Measurements from ENCODE around the gene ZNF28. TPM values are rescaled to one million over a fixed set of nuclear protein-coding genes. Genes with fewer than 3 reads are reported as not detected.
"Not testable (repeated sequence)": the region's sequence is repeated elsewhere in the genome, so short reads cannot be mapped to it uniquely, and the experiment has no call there.

The ZNF28 gene
- total RNA-seq, 2 experiments from 2014 or later: 9.7 to 11.6 TPM

DNA sequence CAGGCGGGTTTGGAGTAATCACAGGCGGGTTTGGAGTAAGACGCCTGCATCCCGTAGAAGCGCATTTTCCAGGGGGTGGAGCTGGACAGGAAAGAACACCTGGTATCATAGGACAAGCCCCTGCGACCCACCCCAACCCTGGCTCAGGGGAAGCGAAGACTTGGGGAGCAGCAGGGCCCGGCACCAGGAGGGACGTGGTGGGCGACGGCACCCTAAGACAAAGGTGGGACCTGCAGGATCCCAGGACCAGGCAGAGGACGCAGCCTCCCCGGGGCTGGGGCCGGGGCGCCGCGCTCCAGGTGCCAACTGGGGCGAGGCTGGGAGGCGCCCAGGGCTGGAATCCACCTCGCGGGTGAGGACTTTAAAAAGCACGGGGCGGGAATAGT is 35.4 kb downstream of the ZNF28 start:
- peak; percentile 18 for ATAC-seq
- ChIA-PET POLR2A (no interaction called here), CTCF (no interaction called here)
- Mint-ChIP-seq H3K27ac (peak overlapping the region; percentile 77), H3K36me3 (ENCODE audit: low read depth) (peaks cover 32% of the 10 kb centered on the region), H3K4me1 (ENCODE audit: low read depth) (peaks cover 19% of the 10 kb centered on the region), H3K27me3 (no peaks in the 10 kb centered on the region), H3K9me3 (peaks cover 5% of the 10 kb centered on the region), H3K4me3 (peak overlapping the region; percentile 90)
- intact Hi-C loops (cut with micrococcal nuclease): no loop called here
- peak; percentile 2 for DNase-seq
- TF ChIP-seq, protein P1, sequence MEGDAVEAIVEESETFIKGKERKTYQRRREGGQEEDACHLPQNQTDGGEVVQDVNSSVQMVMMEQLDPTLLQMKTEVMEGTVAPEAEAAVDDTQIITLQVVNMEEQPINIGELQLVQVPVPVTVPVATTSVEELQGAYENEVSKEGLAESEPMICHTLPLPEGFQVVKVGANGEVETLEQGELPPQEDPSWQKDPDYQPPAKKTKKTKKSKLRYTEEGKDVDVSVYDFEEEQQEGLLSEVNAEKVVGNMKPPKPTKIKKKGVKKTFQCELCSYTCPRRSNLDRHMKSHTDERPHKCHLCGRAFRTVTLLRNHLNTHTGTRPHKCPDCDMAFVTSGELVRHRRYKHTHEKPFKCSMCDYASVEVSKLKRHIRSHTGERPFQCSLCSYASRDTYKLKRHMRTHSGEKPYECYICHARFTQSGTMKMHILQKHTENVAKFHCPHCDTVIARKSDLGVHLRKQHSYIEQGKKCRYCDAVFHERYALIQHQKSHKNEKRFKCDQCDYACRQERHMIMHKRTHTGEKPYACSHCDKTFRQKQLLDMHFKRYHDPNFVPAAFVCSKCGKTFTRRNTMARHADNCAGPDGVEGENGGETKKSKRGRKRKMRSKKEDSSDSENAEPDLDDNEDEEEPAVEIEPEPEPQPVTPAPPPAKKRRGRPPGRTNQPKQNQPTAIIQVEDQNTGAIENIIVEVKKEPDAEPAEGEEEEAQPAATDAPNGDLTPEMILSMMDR (IDR thresholded peaks at IDR 0.05): no peak

DNA sequence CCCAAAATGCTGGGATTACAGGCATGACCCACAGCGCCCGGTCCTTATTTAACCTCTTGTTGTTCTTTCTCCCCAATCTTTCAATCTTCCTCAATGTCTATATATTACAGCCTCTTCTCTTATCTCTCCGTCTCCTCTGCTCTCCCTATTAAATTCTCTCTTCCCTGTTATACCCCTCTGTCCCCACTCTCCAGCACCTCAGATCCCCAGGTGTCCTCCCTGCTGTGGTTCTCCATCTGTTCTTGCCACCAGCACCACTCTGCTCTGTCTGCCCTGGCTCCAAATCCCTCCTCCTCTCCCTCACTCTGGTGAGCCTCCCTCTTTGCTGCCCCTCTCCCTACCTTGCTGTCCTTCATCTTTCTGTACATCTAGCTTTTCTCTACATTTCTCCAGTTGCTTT is 35.9 kb downstream of the ZNF28 start:
- intact Hi-C loops (cut with micrococcal nuclease): no loop called here
- peak overlapping the region; percentile 26 for H3K27ac Mint-ChIP-seq
- H3K4me1 Mint-ChIP-seq (ENCODE audit: low read depth): peaks cover 19% of the 10 kb centered on the region
- TF ChIP-seq, protein P1 (IDR thresholded peaks at IDR 0.05): no peak
- peaks cover 5% of the 10 kb centered on the region for H3K9me3 Mint-ChIP-seq
- ATAC-seq: no peak
- ChIA-PET POLR2A (no interaction called here), CTCF (no interaction called here)
- H3K36me3 Mint-ChIP-seq (ENCODE audit: low read depth): peaks cover 36% of the 10 kb centered on the region
- H3K4me3 Mint-ChIP-seq: peak overlapping the region; percentile 90
- no peaks in the 10 kb centered on the region for H3K27me3 Mint-ChIP-seq
- DNase-seq: no peak

DNA sequence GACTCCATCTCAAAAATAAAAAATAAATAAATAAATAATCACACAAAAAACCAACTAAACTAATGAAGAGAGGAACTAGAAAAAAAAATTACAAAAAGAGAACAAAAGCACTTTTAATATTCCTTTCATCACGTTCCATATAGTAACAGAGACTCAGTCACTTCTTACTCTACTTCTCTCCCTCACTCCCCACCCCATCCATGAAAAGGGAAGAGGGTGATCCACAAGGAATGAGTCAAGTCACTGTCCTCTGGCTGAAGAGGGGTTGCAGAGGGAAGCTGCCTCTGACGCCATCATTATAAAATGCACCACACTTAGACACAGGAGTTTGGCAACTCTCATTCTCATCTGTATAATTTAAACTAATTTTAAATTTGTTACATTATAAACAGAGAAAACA is 38.6 kb downstream of the ZNF28 start:
- ATAC-seq; POLR2A ChIA-PET; DNase-seq; H3K4me3 Mint-ChIP-seq; CTCF ChIA-PET; H3K27ac Mint-ChIP-seq; intact Hi-C loops (cut with micrococcal nuclease); H3K27me3 Mint-ChIP-seq: not testable (repeated sequence)
- H3K36me3 Mint-ChIP-seq (ENCODE audit: low read depth): peaks cover 61% of the 10 kb centered on the region
- H3K9me3 Mint-ChIP-seq: peaks cover 14% of the 10 kb centered on the region
- peaks cover 41% of the 10 kb centered on the region for H3K4me1 Mint-ChIP-seq (ENCODE audit: low read depth)

DNA sequence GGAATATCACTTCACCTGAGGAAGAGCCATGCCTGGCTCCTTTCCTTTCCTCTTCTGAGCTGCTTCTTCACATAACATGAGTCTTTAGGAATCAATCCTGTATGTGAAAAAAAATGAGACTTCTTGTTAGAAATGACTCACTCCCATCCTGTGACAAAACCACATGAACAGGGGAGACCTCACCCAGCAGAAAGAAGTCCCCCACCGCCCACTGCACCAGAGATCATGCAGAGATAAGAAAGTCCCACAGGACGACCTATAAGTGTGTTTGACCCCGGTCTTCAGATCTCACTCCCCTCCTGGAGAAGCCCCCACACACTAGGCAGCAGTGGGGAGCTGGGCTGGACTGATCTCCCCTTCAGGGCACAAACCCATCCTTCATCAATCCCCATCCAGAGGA is 42.6 kb downstream of the ZNF28 start:
- H3K4me3 Mint-ChIP-seq: no peak overlapping the region

DNA sequence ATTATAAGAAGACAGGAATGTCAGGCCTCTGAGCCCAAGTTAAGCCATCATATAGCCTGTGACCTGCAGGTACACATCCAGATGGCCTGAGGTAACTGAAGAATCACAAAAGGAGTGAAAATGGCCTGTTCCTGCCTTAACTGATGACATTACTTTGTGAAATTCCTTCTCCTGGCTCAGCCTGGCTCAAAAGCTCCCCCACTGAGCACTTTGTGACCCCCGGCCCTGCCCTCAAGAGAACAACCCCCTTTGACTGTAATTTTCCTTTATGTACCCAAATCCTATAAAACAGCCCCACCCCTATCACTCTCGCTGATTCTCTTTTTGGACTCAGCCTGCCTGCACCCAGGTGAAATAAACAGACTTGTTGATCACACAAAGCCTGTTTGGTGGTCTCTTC is 65.0 kb downstream of the ZNF28 start:
- H3K4me3 Mint-ChIP-seq; CTCF ChIA-PET; H3K36me3 Mint-ChIP-seq (ENCODE audit: low read depth); DNase-seq; intact Hi-C loops (cut with micrococcal nuclease); ATAC-seq; H3K27ac Mint-ChIP-seq; H3K4me1 Mint-ChIP-seq (ENCODE audit: low read depth); H3K27me3 Mint-ChIP-seq; POLR2A ChIA-PET; H3K9me3 Mint-ChIP-seq: not testable (repeated sequence)

More for the DNA sequence above, 42.6 kb downstream of the ZNF28 start:
- intact Hi-C loops (cut with micrococcal nuclease): no loop called here
- DNase-seq (peak; percentile 79), ATAC-seq (peak; percentile 86)
- no peaks in the 10 kb centered on the region for H3K27me3 Mint-ChIP-seq
- CTCF ChIA-PET: interaction anchor here (0.9 kb wide), 1 partner anchor 43 kb away, joined by 4 read pairs; no protein-coding TSS in a partner anchor
- H3K27ac Mint-ChIP-seq: peak overlapping the region; percentile 64
- POLR2A ChIA-PET: interaction anchor here (1.2 kb wide), 1 partner anchor 10 kb away, joined by 5 read pairs; no protein-coding TSS in a partner anchor
- TF ChIP-seq, protein P1 (IDR thresholded peaks at IDR 0.05): no peak
- H3K9me3 Mint-ChIP-seq: peaks cover 13% of the 10 kb centered on the region
- H3K36me3 Mint-ChIP-seq (ENCODE audit: low read depth): peaks cover 75% of the 10 kb centered on the region
- peaks cover 23% of the 10 kb centered on the region for H3K4me1 Mint-ChIP-seq (ENCODE audit: low read depth)

DNA sequence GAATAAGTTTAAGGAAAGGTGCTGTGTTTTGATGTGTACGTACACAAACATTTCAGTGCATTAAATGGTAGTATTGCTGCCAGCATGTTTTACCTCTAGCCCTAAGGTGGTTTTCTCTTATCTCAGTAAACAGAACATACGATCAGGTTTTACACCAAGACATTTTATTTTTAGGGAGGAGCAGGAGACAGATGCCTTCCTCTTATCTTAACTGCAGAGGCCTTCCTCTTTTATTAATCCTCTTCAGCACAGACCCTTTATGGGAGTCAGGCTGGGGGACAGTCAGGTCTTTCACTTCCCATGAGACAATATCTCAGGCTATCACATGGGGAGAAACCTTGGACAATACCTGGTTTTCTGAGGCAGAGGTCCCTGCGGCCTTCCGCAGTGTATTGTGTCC is 71.7 kb downstream of the ZNF28 start:
- no peak for ATAC-seq
- intact Hi-C loops (cut with micrococcal nuclease): loop anchor here (5.0 to 10.0 kb wide), 2 partner anchors 407 to 505 kb away; no protein-coding TSS in a partner anchor
- CTCF ChIA-PET: interaction anchor here (0.9 kb wide), 1 partner anchor 502 kb away, joined by 3 read pairs; no protein-coding TSS in a partner anchor
- TF ChIP-seq, protein P1 (IDR thresholded peaks at IDR 0.05): no peak
- POLR2A ChIA-PET: no interaction called here
- Mint-ChIP-seq H3K36me3 (ENCODE audit: low read depth) (no peaks in the 10 kb centered on the region), H3K4me1 (ENCODE audit: low read depth) (peaks cover 5% of the 10 kb centered on the region), H3K4me3 (no peak overlapping the region), H3K27me3 (no peaks in the 10 kb centered on the region), H3K9me3 (no peaks in the 10 kb centered on the region), H3K27ac (no peak overlapping the region)
- DNase-seq: no peak
